Activated CD8-positive, alpha-beta T cell treated with anti-CD3 and anti-CD28 coated beads, Interleukin-2, amount 10 ng/mL, durations not matched to agents 7 days and 5 days (primary cell): ENCODE results near the gene DUSP3. TPM values are rescaled to one million over a fixed set of nuclear protein-coding genes. Genes with fewer than 3 reads are reported as not detected.

Source experiments
- ATAC-seq: fragments of 150-1000 bp; cut with Tn5 transposase; one replicate; pipeline ENCODE4 v1.10.0; 2021; ENCODE audit warnings: moderate library complexity
- CTCF ChIA-PET: fragments of 350-600 bp; sonication (Branson Sonifier 250); formaldehyde crosslinking; loops from one replicate; lab custom pipeline; 2021; ENCODE audit warnings: antibody characterized with exemption; lab: Charles Lee
- POLR2A ChIA-PET: fragments of 350-600 bp; sonication (Branson Sonifier 250); formaldehyde crosslinking; loops from one replicate; lab custom pipeline; 2021; ENCODE audit warnings: antibody characterized with exemption; lab: Charles Lee
- DNase-seq: peaks from one replicate; pipeline ENCODE4 v3.0.0-alpha.2; 2020
- H3K27ac Mint-ChIP-seq: one replicate; pipeline ENCODE4 v1.8.0; 2021; ENCODE audit warnings: mild to moderate bottlenecking, mixed read lengths
- H3K27me3 Mint-ChIP-seq: one replicate; pipeline ENCODE4 v1.8.0; 2021; ENCODE audit warnings: low read depth, mixed read lengths
- H3K36me3 Mint-ChIP-seq: one replicate; pipeline ENCODE4 v1.8.0; 2021; ENCODE audit warnings: low read depth, mixed read lengths
- H3K4me1 Mint-ChIP-seq: one replicate; pipeline ENCODE4 v1.8.0; 2021; ENCODE audit warnings: low read depth, mixed read lengths
- H3K4me3 Mint-ChIP-seq: one replicate; pipeline ENCODE4 v1.8.0; 2021; ENCODE audit warnings: mild to moderate bottlenecking, mixed read lengths
- H3K9me3 Mint-ChIP-seq: one replicate; pipeline ENCODE4 v1.8.0; 2022; ENCODE audit warnings: mixed read lengths; ENCODE audit not compliant: insufficient read depth
- total RNA-seq, 2 experiments: library from RNA; stranded (reverse); gene quantifications; one replicate each; pipeline ENCODE4 v1.2.3, GENCODE V29; 2021

DUSP3 gene
- total RNA-seq, result 10 to 100 TPM in 1 of 2 experiments, 1 to 10 TPM in 1; 9.2 to 14.7 TPM

- POLR2A ChIA-PET, result interaction anchor here (0.6 kb wide), 1 partner anchor 865 kb away, joined by 3 read pairs; no protein-coding TSS in a partner anchor
- peaks cover 10% of the 10 kb centered on the region for H3K4me1 Mint-ChIP-seq
- peak; percentile 97 for ATAC-seq
These were observed at the start of gene DUSP3 for GRCh38 chr17:43778337-43779144. TSS of gene DUSP3 (minus strand) at chr17:43778977. CDS start at chr17:43778924, 53 bp downstream.

DNA sequence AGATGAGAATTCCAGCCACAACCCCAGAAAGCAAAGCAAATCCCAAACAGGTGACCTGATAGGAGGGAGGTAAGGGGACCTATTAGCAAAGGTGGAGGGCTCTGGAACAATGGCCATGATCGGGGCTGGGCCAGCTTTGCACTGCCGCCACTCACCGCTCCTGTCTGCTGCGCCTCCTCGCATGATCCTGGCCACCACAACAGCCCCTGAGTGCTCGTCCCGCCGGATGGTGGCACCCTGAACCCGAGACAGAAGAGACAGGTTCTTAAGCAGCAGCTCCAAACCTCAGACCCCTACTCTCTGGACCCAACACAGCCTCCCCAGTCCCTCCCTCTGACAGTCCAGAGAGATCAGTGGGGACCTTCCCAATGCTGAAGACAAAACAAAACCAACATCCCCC is 48.8 kb upstream of the DUSP3 start:
- no peak for ATAC-seq
- CTCF ChIA-PET, result no interaction called here
- POLR2A ChIA-PET, result no interaction called here

More at GRCh38 chr17:43778337-43779144, at the start of gene DUSP3:
- peak; percentile 75 for DNase-seq
- peaks cover 36% of the 10 kb centered on the region for H3K27me3 Mint-ChIP-seq
- peak within 1 kb of the TSS; percentile 81 for H3K4me3 Mint-ChIP-seq
- H3K27ac Mint-ChIP-seq, result peak within 1 kb of the TSS; percentile 81
- CTCF ChIA-PET, result interaction anchor here (0.9 to 1.7 kb wide), 5 partner anchors 9 to 67 kb away, joined by 3 to 6 read pairs (median 4); no protein-coding TSS in a partner anchor
- H3K9me3 Mint-ChIP-seq, result no peaks in the 10 kb centered on the region
- H3K36me3 Mint-ChIP-seq, result peaks cover 2% of the 10 kb centered on the region

DNA sequence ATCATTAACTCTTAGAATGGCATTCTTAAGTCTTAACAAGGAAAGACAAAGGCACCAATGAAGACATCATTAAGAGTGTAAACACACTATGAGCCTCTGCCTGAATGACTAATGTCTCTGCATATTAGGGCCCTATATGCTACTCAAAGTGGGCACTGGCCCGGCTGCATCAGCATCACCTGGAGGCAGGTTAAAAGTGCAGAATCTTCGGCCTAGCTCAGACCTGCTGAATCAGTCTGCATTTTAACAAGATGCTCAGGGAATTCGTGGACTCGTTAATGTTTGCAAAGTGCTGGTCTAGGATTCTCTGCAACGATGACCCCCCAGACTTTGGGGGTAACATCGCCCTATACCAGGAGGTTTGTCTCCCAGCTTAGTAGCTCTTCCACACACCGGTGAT is 47.4 kb upstream of the DUSP3 start:
- Mint-ChIP-seq H3K27ac (no peak overlapping the region), H3K4me1 (no peaks in the 10 kb centered on the region), H3K4me3 (no peak overlapping the region), H3K36me3 (no peaks in the 10 kb centered on the region), H3K9me3 (no peaks in the 10 kb centered on the region), H3K27me3 (peaks cover 11% of the 10 kb centered on the region)
- DNase-seq, result no peak
- ChIA-PET CTCF (no interaction called here), POLR2A (no interaction called here)
- no peak for ATAC-seq

More for the DNA sequence above, 48.8 kb upstream of the DUSP3 start:
- no peaks in the 10 kb centered on the region for H3K36me3 Mint-ChIP-seq
- no peaks in the 10 kb centered on the region for H3K4me1 Mint-ChIP-seq
- no peak overlapping the region for H3K27ac Mint-ChIP-seq
- peaks cover 23% of the 10 kb centered on the region for H3K27me3 Mint-ChIP-seq
- H3K9me3 Mint-ChIP-seq, result no peaks in the 10 kb centered on the region
- no peak overlapping the region for H3K4me3 Mint-ChIP-seq
- no peak for DNase-seq

DNA sequence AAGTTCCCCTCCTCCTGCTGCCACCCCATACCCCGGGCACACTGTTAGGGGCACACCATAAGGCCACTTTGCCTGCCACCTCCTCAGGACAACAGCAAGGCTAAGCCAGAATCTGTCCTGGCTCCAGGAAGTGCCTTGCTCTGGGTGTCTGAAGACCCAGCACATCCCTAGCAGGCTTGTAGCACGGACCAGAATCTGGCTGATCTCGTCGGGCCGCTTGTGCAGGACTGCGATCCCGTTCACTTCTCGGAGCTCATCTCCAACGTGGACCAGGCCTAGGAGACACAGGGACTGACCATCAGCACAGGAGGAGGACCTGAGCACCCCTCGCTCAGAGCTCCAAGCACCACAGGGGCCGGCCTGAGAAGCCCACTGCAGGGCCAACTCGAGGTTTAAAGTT is 46.8 kb upstream of the DUSP3 start:
- DNase-seq (no peak), ATAC-seq (no peak)
- no peaks in the 10 kb centered on the region for H3K9me3 Mint-ChIP-seq
- no peak overlapping the region for H3K4me3 Mint-ChIP-seq
- no peaks in the 10 kb centered on the region for H3K4me1 Mint-ChIP-seq
- CTCF ChIA-PET, result no interaction called here
- no peak overlapping the region for H3K27ac Mint-ChIP-seq
- no peaks in the 10 kb centered on the region for H3K36me3 Mint-ChIP-seq
- H3K27me3 Mint-ChIP-seq, result peaks cover 4% of the 10 kb centered on the region
- POLR2A ChIA-PET, result no interaction called here

- ChIA-PET CTCF (no interaction called here), POLR2A (no interaction called here)
These were observed 44.7 kb upstream of the DUSP3 start for GRCh38 chr17:43823350-43824084.

DNA sequence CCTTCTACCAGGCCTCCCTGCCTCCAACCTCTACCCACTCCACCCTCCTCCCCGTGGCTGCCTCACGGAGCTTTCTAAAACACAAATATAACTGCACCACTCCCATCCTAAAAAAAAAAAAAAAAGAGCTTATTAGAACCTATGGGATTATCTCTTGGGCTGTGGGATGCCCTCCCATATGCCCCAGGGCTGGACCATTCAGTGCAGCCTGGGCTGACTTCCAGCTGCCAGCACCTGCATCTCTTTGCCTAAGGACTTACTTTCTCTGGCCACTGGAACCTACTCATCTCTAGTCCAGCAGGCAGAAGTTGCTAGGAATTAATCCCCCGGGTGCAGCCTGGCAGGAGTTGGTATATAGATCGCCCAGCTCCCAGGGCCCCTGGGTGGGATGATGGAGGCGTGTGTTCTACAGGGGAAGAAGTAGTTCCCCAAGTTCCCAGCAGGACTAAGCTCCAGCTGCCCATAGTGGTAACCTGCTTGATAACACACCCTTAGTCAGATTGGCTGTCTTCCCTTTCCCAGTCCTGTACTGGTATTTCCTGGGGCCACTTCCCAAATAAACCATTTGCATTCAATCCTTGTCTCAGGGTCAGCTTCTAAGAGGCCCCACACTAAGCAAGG is 43.9 kb upstream of the DUSP3 start:
- CTCF ChIA-PET, result no interaction called here

More at GRCh38 chr17:43823350-43824084, 44.7 kb upstream of the DUSP3 start:
- H3K27me3 Mint-ChIP-seq, result no peaks in the 10 kb centered on the region
- no peak overlapping the region for H3K4me3 Mint-ChIP-seq
- no peaks in the 10 kb centered on the region for H3K9me3 Mint-ChIP-seq
- H3K4me1 Mint-ChIP-seq, result no peaks in the 10 kb centered on the region
- H3K27ac Mint-ChIP-seq, result no peak overlapping the region
- ATAC-seq (no peak), DNase-seq (no peak)
- no peaks in the 10 kb centered on the region for H3K36me3 Mint-ChIP-seq

DNA sequence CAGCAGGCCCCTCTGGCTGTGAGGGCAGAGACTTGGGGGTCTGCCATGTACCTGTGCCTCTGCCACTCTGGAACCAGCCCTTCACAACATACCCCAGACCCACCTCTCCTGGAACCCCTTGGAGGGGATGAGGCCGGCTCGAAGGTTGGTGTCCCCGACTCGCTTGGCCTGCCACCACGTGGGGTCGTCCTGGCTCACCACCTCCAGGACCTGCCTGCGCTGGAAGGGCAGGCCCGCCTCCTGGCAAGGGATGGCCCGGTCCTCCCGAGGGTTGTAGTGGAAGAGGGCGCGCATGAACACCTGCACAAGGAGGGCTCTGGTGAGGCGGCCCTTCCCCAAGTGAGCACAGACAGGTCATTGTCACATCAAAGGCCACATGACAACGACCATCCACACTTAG is 42.0 kb upstream of the DUSP3 start:
- DNase-seq, result no peak
- Mint-ChIP-seq H3K27ac (no peak overlapping the region), H3K36me3 (no peaks in the 10 kb centered on the region), H3K4me1 (no peaks in the 10 kb centered on the region), H3K9me3 (no peaks in the 10 kb centered on the region), H3K4me3 (no peak overlapping the region), H3K27me3 (no peaks in the 10 kb centered on the region)
- POLR2A ChIA-PET, result no interaction called here
- CTCF ChIA-PET, result no interaction called here
- no peak for ATAC-seq

More for the DNA sequence above, 43.9 kb upstream of the DUSP3 start:
- no peak for DNase-seq
- no peak for ATAC-seq
- Mint-ChIP-seq H3K4me1 (no peaks in the 10 kb centered on the region), H3K4me3 (no peak overlapping the region), H3K27ac (no peak overlapping the region), H3K9me3 (no peaks in the 10 kb centered on the region), H3K27me3 (no peaks in the 10 kb centered on the region), H3K36me3 (no peaks in the 10 kb centered on the region)
- POLR2A ChIA-PET, result no interaction called here

DNA sequence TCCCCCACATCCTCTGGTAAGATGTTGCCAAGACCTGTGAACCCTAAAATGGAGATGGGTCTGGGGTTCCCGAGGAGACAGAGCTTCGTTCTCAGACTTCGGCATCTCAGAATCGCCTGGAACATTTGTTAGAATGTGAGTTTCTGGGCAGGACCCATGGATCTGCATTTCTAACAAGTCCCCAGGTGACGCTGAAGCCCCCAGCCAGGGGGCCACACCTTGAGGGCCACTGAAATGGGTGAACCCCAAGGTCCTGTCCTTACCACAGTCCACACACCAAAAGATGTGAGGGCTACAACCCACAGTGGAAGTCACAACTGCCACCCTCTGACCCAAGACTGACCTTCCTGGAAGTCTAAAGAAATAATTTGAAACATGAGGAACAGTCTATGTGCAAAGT is 40.2 kb upstream of the DUSP3 start:
- Mint-ChIP-seq H3K36me3 (no peaks in the 10 kb centered on the region), H3K27me3 (no peaks in the 10 kb centered on the region), H3K27ac (no peak overlapping the region), H3K9me3 (no peaks in the 10 kb centered on the region), H3K4me1 (no peaks in the 10 kb centered on the region), H3K4me3 (no peak overlapping the region)
- ATAC-seq, result no peak
- DNase-seq, result no peak
- ChIA-PET CTCF (interaction anchor here (1.7 kb wide), 1 partner anchor 59 kb away, joined by 5 read pairs; no protein-coding TSS in a partner anchor), POLR2A (no interaction called here)

- H3K4me3 Mint-ChIP-seq, result no peak overlapping the region
- no peaks in the 10 kb centered on the region for H3K36me3 Mint-ChIP-seq
- no peaks in the 10 kb centered on the region for H3K4me1 Mint-ChIP-seq
- H3K27ac Mint-ChIP-seq, result no peak overlapping the region
- ATAC-seq, result no peak
- no peak for DNase-seq
- CTCF ChIA-PET, result interaction anchor here (0.6 to 2.3 kb wide), 2 partner anchors 29 to 358 kb away, joined by 3 to 9 read pairs; partner anchors contain the start of gene CD300LG
- POLR2A ChIA-PET, result interaction anchor here (0.6 kb wide), 2 partner anchors 9 to 126 kb away, joined by 3 read pairs; no protein-coding TSS in a partner anchor
- H3K27me3 Mint-ChIP-seq, result no peaks in the 10 kb centered on the region
- no peaks in the 10 kb centered on the region for H3K9me3 Mint-ChIP-seq
These were observed 39.0 kb upstream of the DUSP3 start for GRCh38 chr17:43817826-43818225.

- no peak overlapping the region for H3K4me3 Mint-ChIP-seq
- DNase-seq, result no peak
- no peaks in the 10 kb centered on the region for H3K4me1 Mint-ChIP-seq
- CTCF ChIA-PET, result interaction anchor here (0.6 to 2.3 kb wide), 3 partner anchors 17 to 357 kb away, joined by 3 to 9 read pairs (median 3); partner anchors contain the start of gene CD300LG
- no peak for ATAC-seq
- POLR2A ChIA-PET, result interaction anchor here (0.6 kb wide), 1 partner anchor 124 kb away, joined by 3 read pairs; no protein-coding TSS in a partner anchor
- H3K27me3 Mint-ChIP-seq, result no peaks in the 10 kb centered on the region
- no peaks in the 10 kb centered on the region for H3K9me3 Mint-ChIP-seq
- H3K27ac Mint-ChIP-seq, result no peak overlapping the region
- no peaks in the 10 kb centered on the region for H3K36me3 Mint-ChIP-seq
These were observed 37.9 kb upstream of the DUSP3 start for GRCh38 chr17:43816336-43817320.
